ENCODE measurements around the gene STK32B.

- TF ChIP-seq CTCF (IDR thresholded peaks at IDR 0.05), result peak in 2 of 5 experiments; percentile 7 to 10
- no peak for TF ChIP-seq EP300 (IDR thresholded peaks at IDR 0.05)
These were observed 409.0 kb downstream of the STK32B start for GRCh38 chr4:5460106-5460801.
